GM19043 (cell line): ENCODE measurements around the gene PDE11A.

Experiments used
- ATAC-seq: cut with Tn5 transposase; IDR thresholded peaks from one replicate; pipeline ENCODE4 v1.9.1; 2021; ENCODE audit warnings: low read depth; ENCODE audit not compliant: unreplicated experiment

The PDE11A gene

DNA sequence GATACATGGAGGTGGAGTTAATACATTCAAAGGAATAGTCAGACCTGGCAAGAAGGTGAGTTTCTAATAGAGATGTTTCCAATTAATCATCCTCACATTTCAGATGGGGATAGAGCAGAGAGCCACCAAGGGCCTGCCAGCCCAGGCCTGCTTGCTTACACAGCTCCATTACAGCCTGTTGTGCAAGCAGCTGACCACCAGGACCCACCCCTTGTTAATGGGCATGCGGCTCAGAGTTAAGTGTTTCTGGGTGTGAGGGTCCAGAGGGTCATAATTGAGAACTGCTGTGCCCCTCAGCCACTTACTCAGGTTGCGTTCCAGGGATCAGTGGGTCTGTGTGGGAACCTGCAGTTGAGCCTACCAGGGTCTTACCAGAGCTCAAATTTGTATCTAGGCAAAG is 480.2 kb downstream of the PDE11A start:
- no peak for ATAC-seq

DNA sequence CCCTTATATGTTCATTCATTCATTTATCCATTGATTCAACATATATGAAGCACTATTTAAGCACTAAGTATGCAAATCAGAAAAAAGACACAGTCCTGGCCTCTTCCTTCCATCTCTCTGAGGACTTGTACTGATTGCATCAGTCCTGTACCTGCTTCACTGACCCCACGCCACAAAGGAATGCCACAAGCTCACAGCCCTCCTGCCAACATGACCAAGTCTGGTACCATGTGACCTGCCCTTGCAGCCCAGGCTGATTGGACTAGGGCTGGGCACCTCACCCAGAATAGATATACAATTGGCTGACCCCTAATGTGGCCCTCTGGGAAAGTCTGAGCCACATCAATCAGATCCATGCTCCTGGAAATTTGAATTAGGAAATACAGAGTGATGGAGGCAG is 483.4 kb downstream of the PDE11A start:
- ATAC-seq, result no peak

DNA sequence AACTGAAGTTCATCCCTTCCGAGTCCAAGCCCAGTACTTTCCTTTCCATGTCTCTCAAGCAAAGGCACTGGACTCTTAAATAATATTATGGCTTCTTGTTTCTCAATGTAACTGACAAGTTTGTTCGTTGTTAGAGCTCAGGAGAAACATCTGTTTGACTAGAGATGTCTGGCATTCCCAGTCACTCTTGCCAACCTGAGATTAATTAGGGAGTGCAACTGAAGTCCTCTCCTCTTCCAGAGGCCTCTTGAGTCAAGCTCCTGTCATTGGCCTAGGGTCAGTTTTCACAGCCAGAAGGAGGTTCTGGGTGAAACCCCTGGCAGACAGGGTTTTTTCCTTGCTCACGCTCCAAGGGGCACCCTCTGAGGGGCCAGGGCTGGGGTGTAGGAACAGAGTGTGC is 483.9 kb downstream of the PDE11A start:
- ATAC-seq, result no peak

DNA sequence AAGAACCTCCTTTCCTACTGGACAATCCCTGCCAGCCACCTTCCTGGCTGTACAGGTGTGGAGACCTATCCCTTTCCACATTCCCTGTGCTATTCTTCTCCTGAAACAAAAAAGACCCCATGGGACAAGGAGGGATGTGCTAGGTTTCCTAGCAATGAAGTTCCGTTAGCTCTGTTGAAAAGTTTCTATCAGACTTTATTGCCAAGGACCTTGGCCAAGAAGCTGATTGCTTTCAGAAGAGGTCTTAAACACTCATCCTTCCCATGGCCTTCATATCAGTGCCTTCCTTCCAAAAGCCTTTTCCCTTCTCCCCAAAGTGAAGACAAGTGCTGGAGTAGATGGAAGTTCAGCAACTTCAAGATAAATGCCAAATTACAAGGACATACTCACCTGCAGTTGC is 485.2 kb downstream of the PDE11A start:
- no peak for ATAC-seq

DNA sequence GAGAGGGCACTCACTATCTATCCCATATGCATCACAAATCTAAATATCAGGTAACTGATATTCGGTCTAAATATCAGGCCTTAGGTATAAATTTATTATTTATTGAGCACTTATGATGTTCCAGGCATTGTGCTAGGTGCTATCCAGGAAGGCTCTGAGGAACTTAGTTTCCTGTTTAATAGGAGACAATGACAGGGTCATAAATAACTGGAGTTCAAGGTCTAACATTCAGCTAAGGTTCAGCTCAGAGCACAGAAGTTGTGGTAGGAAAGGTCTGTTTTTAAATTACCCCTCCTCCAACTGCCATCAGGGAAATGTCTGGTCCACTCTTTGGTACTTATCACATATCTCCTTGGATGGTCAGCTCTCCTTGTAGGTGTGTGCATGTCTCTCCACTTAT is 486.4 kb downstream of the PDE11A start:
- ATAC-seq, result no peak

DNA sequence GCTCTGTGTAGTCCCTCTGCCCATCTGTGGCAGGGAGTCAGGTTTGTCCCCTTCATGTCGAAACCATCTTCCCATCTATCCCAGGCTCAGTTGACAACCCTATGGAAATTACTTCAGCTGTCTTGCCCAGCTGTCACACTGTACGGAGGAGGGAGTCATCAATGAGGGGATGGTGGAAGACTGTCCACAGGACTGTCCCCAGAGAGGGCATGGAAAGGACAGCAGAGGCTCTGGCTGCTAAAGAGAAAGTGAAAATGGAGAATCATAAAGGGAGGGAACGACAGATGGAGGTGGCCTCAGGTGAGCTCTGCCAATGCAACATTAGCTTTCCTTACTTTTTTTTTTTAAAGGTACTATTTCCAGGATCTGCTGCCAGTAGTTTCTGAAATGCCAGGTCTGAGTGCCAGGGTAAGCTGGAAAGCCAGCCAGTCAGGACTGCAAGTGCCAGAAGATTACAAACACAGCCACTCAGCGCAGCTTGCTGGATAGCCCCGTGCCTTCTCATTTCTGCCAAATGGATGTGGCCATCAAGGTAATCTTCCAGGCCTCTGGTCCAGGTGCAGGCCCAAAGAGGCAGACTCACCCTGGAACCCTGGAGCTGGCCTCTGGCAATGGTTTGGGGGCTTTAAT is 487.2 kb downstream of the PDE11A start:
- ATAC-seq, result no peak

DNA sequence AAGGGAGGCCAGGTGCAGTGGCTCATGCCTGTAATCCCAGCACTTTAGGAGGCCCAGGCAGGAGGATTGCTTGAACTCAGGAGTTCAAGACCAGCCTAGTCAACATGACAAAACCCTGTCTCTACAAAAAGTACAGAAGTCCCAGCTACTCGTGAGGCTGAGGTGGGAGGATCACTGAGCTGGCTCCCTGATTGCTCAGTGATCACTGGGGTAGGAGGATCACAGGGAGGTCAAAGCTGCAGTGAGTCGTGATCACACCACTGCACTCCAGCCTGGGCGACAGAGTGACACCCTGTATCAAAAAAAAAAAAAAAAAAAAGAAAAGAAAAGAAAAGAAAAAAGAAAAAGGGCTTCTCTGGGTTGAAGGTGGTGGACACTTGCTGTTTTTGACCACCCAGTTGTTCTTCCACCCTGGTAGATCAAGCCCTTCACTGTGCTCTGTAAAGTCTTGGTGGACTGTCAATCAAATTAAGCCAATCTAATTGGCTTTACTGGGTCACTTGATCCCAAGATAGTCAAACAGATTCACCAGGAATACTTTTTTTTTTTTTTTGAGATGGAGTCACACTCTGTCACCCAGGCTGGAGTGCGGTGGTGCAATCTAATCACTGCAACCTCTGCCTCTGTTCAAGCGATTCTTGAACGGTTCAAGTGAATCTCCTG is 488.4 kb downstream of the PDE11A start:
- ATAC-seq, result no peak

DNA sequence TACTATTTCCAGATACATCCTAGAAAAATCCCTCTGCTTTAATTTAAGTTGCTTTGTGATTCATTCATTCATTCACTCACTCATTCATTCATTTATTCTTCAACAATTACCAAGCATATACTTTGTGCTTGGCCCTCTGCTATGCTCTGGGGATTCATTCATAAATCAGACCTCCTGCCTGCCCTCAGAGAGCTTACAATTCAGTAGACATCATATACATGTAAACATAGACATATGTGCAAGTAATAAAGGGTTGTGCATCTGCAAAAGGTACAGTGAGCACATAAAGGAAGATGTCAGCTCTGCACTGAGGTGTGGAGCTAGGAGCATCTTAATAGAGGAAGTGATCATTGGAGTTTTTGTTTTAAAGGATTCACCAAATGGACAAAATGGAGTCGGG is 490.6 kb downstream of the PDE11A start:
- no peak for ATAC-seq

DNA sequence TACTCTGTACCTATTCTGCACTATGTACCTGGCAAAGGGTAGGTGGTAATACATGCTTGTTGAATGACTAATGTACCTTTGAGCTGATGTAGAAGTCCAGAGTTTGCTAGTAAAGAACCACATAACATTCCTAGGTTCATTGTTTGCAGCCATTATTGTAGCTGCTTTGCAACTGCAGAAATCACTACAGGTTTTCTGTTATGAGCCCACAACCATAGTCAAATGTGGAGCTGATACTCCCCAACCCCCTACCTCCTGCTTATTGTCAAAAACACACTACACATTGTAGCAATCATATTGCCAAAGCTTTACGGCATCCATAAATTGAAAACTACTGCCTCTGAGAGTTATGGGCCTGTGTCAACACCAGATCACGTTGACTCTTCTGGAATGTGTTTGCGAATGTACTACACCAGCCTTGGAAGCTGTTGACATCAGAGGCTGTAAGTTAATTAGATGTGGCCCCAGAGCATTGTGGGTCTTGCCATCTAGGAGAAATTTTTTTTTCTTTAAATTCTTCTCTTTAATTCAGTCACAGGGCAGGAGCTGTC is 493.0 kb downstream of the PDE11A start:
- no peak for ATAC-seq

DNA sequence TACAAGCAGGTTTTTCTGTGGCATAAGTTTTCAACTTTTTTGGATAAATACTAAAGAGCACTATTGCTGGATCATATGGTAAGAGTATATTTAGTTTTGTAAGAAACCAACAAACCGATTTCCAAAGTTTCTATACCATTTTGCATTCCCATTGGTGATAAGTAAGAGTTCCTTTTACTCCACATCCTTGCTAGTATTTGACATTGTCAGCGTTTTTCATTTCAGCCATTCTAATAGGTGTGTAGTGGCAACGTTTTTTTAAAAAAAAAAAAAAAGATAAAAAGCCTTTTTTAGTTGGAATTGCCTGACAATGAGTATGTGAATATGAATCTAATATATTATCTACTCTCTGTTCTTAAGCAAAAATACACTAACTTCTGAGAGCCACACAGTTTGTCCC is 494.1 kb downstream of the PDE11A start:
- ATAC-seq, result no peak

DNA sequence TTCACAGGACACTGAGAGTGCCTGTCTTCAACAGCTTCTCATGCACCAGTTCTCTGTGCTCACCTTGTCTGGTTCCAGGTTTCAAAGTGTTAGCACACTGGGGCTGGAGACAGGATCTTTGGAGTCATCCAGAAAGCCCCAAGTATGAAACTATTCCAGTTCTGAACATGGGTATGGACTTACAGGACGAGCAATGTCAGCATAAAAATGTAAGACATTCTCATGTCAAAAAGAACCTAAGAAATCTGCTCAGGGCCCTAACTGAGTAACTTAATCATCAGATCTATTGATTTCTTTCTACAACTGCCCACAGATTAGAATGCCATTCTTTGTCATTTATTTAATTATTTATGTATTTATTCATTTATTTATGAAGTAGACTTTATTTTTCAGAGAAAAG is 495.5 kb downstream of the PDE11A start:
- no peak for ATAC-seq

DNA sequence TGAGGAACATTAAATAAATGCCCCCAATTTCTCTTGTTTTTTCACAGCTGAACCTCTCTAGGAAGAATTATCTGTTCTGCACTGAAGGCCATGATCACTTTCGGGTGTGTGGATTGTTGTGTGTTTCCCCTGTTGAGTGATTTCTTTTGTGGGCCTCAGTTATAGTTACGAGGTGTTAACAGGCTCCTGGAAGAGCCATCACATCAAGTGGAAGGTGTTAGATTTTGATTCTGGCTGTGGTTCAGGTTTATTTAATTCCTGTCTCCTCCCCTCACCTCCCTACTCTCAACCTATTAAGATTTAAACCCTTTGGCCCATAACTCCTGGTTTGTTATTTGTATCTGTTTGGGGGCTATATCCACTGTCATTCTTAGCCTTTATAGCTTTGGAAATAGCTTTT is 497.2 kb downstream of the PDE11A start:
- ATAC-seq, result no peak

DNA sequence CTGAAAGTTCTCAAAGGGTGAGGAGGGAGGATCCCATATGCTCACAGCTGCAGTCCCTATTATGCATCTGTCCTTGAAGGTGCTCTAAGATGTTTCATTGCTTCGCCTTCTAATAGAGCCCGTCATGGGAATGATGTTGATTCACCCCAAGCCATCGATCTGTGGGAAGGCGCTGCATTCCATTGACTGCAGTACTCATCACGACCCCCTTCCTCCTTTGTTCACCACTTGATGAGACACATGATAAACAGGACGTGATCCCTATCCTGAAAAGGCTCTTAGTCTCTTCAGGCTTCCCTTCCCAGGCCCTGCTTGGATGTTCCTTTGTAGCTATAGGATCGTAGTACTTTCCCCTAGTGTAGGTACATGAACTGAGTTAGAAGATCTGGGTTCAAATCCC is 498.2 kb downstream of the PDE11A start:
- no peak for ATAC-seq
